CMK (cell line): ENCODE results near the gene EPHA1.
"Not testable (repeated sequence)": the region's sequence is repeated elsewhere in the genome, so short reads cannot be mapped to it uniquely, and the experiment has no call there.

ENCODE experiments used
- DNase-seq: peaks from one replicate; pipeline ENCODE4 v3.0.0-alpha.2; 2010; ENCODE audit warnings: low read depth

The EPHA1 gene

DNA sequence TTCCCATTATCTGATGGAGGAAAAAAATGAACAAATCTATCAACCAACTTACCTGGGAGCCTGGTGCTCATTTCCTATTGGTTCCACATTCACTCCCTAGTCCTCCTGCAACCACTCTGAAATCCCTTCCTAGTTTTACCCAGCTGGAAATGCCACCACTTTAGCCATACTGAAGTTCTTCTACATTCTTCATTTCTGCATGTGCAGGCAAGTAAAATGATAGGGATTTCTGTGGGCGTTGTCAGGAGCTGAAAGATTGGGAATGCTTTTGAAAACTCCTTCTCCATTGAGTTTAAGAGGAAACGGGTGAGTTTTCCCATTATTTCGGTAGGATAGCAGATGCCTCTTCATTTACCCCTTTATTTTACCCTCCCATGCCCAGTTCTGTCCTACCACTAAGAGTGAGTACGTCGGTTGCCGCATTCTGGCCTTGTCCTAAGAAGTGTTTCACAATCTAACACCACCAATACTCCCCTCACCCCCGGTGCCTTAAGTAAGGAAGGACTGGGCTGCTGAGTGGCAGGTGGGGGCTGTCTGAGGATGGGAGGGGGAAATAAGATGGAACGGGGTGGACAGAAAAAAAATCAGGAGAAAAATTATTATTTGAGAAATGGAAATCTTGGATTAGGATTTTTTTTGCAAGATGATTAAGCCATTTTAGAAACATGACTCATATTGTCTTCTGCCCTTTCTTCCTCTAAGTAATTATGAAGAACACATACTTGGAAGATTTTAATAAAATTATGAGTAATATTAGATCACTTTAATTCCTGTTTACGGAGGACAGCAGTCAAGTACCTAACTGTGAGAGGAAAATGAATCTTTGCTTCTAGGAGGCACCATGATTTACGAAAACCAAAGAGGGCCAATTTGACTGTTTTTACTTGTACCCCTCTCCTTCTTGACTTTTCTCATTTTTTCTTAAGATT lies 21.4 kb upstream of the EPHA1 start:
- no peak for DNase-seq

DNA sequence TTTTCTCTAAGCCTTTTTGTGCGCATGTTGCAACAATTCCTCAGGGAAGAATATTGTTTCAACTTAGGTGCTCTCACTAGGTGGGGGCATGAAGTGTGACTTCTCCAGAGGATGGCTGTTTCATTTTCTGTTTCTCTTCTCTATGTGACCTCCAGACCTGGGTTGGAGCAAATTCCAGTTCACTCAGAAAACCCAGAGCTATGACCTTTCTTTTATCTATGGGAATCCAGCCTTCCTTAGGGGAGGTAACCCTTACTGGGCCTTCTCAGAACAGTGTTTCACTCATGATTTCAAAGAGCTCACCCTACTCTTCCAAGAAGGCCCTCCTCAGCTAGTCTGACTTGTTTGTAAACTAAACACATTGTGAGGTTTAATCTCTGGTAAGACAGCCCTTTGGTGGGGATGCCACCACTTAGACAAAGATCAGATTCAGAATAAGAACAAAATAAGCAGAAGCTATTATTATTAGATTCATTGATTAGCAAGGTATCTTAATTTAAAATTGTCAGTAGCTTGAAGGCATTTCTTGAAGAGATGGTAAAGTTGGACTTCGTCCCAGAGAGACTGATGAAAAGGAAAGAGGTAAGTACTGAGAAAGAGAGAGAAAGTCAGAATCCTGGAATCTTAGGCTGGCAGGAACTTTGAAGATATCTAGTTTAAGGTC lies 18.0 kb upstream of the EPHA1 start:
- no peak for DNase-seq

DNA sequence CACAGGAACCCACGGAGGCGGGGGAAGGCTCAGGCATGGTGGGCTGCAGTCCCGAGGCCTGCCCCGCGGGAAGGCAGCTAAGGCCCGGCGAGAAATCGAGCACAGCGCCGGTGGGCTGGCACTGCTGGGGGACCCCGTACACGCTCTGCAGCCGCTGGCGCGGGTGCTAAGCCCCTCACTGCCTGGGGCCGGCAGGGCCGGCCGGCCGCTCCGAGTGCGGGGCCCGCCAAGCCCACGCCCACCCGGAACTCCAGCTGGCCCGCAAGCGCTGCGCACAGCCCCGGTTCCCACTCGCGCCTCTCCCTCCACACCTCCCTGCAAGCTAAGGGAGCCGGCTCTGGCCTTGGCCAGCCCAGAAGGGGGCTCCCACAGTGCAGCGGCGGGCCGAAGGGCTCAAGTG lies 15.8 kb upstream of the EPHA1 start:
- DNase-seq = not testable (repeated sequence)

DNA sequence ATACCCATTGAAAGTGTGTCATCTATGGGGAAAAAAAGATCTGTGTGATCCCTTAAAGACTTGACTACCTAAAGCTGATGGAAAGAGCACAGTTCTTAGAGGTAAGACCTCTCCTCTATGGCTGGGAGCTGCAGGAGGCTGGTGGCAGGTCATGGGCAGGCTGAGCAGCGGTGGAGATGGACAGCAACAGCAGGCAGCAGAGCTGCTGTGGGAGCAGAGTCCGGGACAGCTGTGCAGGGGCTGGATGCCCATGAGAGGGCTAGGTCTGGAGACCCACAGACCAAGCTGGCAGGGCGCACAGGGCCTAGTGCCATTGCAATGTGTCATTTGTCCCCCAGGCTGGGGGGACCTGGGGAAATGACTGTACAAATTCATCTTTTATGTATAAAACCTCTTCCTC lies 13.4 kb upstream of the EPHA1 start:
- DNase-seq = no peak

DNA sequence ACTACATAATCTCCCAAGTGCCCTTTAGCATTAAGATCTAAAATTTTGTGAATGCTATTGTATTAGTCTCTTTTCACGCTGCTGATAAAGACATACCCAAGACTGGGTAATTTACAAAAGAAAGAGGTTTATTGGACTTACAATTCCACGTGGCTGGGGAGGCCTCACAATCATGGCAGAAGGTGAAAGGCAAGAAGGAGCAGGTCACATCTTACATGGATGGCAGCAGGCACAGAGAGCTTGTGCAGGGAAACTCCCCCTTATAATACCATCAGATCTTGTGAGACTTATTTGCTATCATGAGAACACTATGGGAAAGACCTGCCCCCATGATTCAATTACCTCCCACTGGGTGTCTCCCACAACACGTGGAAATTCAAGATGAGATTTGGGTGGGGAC lies 12.0 kb upstream of the EPHA1 start:
- not testable (repeated sequence) for DNase-seq

DNA sequence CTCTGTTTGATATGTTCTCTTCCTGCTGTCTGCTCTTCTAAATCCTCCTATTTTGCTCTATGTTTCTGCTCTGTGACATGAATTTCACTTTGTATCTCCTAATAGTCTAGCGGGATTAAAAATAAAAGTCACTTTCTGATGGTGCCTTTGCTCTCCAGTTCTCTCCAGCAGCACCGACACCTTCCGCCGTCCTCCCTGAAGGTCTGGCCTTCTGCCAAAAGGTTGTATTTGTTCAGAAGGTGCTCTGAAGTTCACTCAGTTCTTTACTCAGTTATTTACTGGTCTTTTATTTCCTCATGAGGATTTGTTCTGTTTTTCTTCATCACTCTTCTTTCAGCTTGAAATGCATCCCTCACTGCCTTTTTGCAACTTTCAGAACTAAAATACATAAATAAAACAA lies 11.2 kb upstream of the EPHA1 start:
- DNase-seq = no peak

DNA sequence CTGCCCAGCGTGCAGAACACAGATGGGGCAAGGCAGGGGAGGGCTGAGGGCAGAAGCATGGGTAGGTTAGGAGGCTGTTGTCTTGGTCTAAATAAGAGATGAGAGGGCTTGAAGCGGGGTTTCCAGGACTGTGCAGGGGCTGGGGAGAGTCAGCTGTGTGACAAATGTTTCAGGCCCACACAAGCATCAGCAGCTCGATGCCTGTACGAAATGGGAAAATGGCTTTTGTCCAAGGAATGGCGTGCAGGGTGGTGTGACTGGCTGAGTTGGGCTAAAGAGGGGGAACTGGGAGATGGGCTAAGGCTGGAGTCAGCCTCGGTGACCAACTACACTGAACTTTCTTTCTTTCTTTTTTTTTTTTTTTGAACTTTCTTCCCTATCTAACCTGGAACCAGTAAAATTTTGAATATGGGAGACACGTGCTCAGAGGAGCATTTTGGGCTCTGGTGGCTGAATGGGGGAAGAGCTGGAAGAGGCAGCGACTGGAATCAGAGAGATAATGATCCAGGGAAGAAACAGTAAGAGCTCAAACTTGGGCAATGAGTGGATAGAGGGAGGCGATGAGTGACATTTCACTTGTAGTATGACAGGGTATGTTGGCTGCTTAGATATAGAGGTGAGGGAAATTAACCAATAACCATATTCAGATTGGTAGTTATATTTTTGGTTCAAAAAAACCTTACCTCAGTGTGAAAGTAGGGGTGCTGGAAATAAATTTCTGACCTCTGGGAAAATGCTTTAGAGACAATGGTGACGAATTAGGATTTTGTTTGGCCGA lies 10.2 kb upstream of the EPHA1 start:
- DNase-seq = no peak

DNA sequence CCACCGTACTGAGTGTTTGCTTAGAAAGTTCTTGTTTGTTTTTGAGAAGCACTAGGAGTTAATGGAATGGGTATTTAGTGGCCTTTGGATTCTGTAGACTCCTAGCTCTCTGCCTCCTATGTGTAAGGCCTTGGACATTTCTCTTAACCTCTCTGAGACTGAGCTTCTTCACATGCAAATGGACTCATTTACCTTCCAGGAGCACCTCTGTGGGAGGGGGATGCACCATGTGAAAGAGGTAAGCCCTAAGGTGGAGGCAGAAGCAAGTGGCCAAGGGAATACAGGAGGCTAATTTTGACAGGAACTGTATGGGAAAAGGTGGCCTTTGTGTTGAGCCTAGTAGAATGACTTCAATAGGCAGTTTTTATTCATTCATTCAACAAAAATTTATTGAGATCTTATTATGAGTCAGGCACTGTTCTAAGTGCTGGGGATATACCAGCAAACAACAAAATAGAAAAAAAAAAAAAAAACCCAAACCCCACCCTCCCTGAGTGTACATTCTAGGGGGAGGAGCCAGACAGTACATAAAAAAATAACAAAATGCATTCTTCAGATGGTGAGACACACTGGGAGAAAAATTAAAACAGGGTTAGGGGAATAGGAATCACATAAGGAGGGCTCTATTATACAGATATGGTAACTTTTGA lies 9.2 kb upstream of the EPHA1 start:
- no peak for DNase-seq

DNA sequence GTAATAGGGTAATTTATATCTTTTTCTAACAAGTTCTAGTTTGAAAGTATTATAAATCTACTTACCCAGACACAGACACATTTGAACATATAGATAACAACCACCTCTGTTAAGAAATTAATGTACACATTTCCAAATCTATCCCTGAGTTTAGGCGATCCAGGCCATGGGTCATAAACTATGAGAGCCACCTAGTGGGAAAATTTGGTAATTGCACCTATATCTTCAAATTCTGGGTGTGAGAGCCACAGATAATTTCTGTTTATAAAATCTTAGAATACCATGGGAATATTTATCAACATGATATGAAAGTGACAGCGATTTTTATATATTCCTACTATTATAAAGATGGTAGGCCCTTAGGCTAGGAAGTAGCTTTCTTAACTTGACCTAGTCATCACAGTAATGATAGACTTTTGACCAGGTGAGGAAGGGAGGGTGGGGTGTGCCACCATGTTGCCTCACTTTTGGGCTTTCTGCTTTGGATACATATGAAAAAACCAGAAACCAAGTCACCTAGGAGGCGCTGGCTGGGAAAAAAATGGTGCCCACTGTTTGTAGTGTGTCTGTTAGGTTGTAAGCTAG lies 8.0 kb upstream of the EPHA1 start:
- no peak for DNase-seq

DNA sequence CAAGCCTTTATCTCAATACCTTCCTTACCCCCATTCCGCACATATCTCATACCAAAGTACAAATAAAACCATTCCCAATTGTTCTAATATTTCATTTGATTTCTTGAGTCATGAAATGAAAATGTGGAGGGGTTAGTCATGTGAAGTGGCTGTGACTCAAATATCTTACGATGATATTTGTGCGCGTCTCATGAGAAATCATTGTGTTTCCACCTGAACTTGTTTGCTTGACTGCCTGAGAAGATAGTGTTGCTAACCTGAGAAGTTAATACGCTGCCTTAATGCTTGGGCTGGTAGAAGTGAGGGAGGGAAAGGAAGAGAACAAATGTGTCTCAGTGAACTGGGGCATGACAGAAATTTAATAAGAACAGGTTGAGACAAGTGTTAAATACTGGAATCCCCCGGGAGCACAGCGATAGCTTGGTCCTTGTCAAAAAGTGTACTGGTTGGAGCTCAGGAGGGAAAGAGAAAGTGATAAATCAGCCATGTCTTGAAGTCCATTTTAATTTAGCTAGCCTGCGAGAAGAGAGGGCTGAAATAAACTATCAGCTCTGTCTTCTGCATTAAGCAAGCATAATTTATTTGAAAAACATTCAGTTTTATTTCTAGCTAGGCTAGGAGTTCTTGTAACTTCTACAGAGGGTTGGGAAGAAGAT lies 7.2 kb upstream of the EPHA1 start:
- DNase-seq = no peak

DNA sequence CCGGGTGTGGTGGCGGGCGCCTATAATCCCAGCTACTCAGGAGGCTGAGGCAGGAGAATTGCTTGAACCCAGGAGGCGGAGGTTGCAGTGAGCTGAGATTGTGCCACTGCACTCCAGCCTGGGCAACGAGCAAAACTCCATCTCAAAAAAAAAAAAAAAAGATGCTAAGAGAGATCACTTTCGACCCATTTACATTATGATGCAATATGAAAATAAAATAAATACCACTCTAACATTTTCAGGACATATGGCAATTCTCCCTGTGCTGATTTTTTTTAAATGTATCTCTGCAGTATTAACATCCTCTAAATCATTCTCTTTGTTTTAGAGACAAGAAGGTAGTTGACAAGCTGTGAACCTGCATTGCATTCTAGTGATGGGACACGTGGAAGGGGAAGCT lies 6.6 kb upstream of the EPHA1 start:
- DNase-seq = not testable (repeated sequence)

DNA sequence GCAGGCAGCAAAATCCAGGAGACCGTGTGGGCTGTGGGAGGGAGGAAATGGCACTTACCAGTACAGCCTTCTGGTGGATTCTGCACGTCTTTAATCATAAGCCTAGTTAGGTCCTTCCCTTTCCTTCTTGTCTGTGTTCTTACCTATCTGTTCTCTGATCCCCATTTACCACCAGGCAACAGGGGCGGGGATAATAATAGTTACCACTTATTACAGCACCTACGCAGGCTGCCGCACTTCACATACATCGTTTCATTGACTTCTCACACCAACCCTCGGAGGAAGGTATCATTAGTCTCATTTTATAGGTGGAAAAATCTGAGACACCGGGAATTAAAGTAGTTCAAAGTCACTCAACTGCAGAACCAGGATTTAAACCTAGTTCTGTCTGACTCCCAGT lies 4.5 kb upstream of the EPHA1 start:
- DNase-seq = no peak

DNA sequence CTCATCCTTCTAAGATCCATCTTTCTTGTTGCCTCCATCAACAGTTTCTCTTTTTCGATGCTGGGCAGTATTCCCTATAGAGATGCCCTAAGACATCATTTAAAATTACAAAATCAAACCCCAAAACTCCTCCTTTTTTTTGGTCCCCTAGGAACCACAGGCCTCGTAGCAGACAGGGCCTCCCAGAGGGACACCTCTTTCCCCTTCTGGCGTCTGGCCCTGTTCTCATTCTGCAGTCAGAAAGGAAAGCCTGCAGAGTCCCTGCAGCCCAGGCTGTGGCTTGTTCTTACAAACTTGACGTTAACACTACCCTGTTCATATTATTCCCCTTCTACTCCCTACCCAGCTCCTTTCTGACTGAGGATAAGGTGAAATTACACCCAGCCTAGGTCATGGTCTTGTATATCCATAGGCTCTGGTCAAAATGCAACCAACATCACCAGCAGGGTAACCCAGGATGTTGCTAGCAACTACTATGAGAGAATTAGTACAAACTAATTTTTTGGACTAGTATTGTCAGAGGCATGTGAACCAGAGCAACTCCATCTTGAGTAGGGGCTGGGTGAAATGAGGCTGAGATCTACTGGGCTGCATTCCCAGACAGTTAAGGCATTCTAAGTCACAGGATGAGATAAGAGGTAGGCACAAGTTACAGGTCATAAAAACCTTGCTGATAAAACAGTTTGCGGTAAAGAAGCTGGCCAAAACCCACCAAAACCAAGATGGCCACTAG lies 3.5 kb upstream of the EPHA1 start:
- no peak for DNase-seq

DNA sequence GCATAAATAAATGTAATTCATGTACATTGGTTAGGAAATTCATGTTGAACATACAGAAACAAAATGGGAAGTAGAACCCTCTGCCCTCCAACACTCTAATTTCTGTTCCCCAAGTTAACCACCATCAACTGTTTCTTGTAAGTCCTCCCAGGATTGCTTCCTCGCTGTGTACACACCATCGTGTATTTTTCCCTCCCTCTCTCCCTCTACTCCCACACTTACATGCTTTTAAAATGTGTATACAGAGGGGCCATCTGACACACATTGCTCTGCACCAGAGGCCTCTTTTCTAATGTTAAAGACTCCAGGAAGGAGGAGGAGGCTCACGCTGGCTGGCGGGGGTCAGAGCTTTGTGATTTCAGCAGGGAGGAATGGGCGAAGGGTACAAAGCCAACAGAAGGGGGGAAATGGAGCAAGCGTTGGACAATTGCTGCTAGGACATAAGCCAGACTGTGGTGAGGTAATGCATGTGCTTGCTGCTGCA lies 1.9 kb upstream of the EPHA1 start:
- no peak for DNase-seq

DNA sequence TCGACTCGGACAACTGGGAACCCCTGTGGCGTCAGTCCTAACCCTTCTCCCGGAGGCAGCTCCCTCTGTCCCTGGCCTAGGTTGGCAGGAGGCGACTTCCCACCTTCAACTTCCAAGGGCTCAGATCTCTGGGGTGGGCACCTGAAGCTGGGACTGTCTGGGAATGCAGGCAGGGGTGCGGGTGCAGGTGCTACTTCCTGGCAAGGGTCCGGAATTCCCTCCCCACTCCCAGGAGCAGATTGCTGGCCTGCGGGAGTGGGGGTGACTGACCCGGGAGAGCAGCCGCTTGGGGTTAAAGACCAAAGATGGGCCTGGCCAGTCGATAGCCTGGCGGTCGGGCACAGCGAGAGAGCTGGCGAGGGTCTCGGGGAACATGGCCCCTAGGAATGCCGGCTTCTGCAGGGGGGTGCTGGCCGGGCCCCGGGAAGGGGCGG lies 387 bp downstream of the EPHA1 start:
- DNase-seq = no peak

DNA sequence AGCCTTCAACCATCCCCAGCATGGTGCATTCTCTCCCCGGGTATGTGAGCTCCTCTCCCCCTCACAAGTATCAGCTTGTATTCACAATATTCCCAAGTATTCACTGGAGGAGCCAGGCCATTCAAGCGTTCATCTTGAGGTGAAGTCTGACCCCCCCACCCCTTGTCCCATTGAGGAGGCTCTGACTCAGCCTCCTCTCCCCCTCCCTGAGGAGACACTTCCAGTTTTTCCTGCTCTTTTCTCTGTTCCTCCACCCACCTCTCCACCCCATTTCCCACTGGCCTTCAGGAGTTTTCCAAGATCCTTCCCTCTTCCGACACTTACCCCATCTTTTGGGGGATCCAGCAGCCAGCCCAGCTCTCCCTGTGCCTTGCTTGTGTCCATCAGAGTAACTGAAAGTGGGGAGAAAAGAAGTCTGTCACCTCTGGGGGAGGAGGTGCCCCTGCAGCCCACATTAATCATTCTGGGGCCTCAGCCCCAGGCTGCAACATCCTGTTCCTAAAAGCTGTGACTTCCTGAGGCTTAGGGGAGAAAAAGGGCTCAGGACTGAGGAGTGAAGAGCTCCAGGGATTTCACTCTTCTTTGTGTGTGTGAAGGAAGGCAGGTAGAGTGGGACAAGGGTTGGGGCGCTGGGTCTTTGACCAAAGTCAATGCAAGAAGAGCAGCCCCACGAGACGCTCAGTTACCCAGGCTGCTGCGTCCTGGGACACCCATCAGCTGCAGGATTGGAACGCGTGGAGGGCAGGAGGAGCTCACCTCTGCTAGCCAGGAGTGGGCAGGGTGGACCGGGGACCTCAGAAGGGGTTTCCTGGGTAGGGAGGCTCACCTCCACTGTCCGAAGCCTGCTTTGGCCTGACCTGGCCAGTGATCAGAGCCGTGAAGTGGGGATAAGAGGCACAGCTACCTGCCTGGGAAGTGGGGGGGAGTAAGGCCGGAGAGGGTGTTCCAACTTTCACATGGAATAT lies 1.1 kb downstream of the EPHA1 start:
- DNase-seq = no peak

DNA sequence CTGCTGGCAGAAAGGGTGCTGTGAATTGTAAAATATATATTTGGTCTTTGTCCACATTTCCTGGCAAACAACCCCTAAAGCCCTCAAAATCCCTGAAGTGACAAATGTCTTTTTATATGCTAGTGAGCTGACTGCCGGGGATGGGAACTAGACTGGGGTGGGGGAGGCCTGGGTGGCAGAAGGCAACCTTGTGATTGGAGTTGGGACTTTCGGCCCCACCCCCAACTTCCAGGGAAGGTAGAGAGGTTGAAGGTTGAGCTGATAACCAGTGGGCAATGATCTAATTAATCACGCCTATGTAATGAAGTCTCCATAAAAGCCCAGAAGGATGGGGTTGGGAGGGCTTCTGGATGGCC lies 2.7 kb downstream of the EPHA1 start:
- DNase-seq = no peak

DNA sequence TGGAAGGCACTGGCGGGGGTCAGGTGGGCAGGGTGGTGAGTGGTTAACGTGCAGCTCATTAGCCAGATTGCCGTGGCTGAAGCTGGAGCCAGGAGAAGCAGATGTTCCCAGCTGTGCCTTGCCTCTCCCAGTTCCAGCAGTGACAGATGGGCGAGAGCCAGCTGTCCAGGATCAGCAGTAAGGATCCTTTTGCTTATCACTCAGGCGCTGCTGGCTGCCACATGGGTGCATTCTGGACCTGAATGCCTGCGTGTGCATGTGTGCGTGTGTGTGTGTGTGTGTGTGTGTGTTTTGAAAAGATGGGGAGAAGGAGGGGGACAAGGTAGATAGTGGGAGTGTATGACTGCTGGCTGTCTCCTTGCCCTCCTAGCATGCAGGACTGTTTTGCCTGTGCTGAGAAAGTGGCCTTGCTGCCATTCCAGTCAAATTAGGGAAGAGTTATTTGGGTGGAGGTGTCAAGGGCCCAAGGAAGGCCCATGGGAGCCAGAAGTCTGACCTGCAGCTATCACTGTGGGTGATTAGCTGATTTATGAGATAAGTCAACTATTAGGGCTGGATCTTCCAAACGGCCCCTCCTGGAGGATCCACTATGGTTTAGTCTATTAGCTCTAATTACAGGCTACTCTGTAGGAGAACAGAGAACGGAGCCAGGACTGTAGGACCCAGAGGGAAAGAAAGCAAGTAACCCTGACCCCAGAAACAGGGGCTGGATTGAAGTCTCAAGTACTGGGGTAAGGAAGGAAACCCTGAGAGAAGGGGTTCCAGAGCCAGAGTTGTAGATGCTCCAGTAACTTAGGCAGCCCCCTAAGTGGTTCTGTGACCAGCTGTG lies 3.3 kb downstream of the EPHA1 start:
- no peak for DNase-seq
